ENCODE data around the gene THNSL1.
"Not testable (repeated sequence)": the region's sequence is repeated elsewhere in the genome, so short reads cannot be mapped to it uniquely, and the experiment has no call there.

Gene THNSL1, protein sequence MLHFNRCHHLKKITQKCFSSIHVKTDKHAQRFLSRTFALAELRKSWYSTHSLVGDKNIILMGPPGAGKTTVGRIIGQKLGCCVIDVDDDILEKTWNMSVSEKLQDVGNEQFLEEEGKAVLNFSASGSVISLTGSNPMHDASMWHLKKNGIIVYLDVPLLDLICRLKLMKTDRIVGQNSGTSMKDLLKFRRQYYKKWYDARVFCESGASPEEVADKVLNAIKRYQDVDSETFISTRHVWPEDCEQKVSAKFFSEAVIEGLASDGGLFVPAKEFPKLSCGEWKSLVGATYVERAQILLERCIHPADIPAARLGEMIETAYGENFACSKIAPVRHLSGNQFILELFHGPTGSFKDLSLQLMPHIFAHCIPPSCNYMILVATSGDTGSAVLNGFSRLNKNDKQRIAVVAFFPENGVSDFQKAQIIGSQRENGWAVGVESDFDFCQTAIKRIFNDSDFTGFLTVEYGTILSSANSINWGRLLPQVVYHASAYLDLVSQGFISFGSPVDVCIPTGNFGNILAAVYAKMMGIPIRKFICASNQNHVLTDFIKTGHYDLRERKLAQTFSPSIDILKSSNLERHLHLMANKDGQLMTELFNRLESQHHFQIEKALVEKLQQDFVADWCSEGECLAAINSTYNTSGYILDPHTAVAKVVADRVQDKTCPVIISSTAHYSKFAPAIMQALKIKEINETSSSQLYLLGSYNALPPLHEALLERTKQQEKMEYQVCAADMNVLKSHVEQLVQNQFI

DNA sequence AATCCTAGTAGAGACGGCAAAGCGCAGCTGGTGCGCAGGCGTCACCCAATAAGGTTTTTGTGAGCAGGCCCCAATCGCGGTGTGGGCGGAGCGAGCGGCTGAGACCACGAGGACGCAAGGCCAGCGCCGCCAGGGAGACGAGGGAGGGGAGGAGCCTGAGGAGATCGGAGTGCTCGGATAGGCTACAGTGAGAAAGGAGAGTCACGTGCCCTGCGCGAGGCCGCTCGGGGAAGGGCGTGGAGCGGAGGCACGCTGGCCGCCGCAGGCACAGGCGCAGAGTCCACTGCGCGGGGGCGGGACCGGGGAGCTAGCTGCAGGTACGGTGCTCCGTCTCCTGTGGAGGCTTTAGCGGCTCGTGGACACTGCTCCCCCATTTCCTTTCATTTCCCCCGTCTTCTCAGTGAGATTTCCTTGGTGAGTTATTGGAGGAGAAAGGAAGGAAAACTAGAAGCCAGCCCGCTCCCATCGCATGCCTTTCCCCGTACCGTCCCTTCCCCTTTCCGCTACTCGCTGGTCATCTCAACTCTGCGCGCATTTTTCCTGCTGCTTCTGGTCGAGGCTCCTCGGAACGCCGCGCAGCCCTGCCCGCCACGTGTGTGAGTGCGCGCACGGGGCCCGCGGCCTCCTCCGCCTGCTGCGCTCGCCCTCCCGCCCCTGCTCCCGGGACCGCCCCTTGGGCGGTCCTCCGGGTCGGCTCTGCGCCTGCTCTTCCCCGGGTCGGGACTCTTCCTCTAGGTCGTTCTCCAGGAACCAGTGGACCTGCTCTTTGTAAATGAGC, at the start of gene THNSL1:
Gene THNSL1, plus strand, starts transcription at position 237 of the 778 bp plus-strand sequence. CDS start 6,612 bp downstream, outside the sequence.
- DNase-seq, result peak; percentile 98 to 99

DNA sequence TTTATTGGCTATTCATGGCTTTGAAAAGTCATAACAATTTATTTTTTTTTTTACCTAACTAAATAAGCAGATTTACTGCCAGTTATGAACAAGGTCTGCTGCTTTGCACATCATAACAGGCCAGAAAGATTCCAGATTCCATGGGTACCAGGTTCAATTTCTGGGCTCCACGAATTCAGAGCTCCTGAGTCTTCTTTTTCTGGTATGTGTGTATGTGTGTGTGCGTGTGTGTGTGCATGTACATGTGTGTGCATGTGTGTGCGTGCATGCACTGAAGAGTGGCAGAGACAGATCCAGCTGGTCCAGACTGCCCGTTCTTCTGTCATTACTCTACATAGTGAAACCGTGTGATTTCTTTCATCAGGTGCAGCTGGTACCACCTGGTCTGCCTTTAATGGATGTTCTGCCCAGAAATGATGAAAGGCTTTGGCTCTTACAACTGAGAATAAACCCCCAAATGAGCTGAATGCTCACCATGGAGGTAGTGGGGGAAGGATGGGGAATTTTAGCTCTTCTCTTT, 49.4 kb upstream of the THNSL1 start:
- no peak for DNase-seq

DNA sequence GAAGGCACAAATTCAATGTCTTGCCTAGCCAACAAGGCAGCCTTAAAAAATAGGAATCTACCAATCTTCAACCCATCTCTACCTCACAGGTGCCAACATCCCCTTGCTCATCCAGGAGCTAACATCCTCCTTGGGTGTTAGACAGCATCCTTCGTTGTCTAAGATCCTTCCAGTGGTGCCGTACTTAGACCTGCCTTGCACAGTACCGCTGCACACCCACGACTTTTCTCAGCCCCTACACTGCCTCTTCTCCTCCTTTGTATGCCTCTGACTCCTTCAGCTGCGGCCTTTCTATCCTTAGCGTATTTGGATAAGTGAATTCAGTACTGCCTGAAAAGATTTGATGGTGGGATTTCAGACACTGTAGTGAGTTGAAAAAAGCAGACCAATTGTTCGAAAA, 48.1 kb upstream of the THNSL1 start:
- DNase-seq, result no peak

DNA sequence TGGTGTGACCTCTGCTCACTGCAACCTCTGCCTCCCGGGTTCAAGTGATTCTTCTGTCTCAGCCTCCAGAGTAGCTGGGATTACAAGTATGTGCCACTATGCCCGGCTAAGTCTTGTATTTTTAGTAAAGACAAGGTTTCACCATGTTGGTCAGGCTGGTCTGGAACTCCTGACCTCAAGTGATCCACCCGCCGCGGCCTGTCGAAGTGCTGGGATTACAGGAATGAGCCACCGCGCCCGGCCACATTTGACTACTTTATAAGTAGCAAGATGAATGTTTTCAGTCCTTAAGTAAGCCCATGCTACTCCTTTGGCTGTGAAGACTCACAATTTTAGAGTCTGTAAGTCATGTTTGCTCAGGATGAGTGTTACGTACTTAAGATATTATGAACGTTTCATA, 47.5 kb upstream of the THNSL1 start:
- not testable (repeated sequence) for DNase-seq

GRCh38 chr10:24969841-24970281, 46.6 kb upstream of the THNSL1 start:
- DNase-seq, result no peak

- no peak for DNase-seq
Observed at GRCh38 chr10:24971374-24971773, 45.0 kb upstream of the THNSL1 start.

DNA sequence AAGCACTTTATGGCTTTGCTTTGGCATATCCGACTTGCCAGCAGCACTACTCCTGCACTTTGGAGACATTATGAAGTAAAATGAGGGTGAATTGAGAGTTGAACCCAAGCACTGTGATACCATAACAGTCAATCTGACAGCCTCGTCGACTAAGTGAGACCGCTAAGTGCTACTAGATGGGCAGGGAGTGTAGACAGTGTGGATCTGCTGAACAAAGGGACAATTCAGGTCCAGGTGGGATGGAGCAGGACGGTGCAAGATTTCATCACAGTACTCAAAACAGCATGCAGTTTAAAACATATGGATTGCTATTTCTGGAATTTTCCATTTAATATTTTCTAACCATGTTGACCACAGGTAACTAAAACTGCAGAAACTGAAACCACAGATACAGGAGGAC, 43.2 kb upstream of the THNSL1 start:
- no peak for DNase-seq

GRCh38 chr10:24974976-24975375, 41.4 kb upstream of the THNSL1 start:
- DNase-seq, result no peak

DNA sequence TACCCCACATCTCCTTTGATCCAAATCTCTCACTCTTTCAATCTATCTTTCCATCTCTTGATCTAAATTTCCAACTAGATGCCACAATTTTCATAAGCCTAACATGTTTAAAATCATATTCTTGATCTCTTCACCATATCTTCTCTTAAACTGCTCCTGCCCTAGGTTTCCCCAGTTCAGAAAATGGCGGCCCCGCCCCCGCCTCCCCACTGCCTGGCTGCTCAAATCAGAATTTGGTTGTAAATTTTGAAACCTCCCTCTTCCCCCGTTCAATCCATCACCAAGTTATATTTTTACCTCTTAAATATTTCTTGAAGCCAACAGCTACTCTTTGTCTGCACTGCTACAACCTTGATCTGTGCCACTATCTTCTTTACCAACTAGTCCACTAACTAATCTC, 36.7 kb upstream of the THNSL1 start:
- DNase-seq, result no peak

- DNase-seq, result no peak
Observed at GRCh38 chr10:24981161-24981710, 35.2 kb upstream of the THNSL1 start.

- DNase-seq, result no peak
Observed at GRCh38 chr10:24982319-24983112, 33.9 kb upstream of the THNSL1 start.

DNA sequence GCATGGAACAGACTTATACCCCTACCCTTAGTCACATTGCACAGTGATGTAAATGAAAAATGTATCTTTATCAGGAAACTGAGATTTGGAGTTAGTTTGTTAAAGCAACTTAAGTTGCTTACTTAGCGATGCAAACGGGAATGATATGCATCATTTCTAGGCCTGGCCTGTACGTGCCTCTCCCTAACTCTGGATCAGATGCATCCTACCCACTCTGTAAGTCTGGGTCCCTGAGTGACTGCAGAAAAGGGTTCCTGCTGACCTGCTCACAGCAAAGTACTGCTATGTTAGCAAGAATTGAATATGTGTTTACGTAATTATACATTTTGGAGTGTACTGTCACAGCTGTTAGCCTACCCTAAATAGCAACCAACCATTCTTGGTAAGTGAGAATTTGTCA, 33.3 kb upstream of the THNSL1 start:
- no peak for DNase-seq

DNA sequence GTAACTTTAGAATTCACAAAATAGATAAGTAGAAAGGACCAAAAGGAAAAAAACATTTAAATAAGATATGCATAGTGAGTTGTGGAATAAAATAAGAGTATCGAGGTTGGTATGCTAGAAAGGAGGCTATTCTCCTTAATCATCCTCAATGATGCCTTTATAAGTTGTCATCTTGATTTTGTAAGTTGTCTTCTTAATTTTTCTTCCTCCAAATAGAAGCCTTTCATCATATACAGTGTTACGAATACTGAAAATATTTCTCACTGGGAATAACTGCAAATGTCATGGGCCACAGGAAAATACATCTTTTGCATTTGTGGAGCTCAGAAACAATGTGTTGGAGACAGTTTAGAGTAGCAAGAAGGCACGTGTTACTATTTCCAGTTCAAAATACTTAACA, 32.5 kb upstream of the THNSL1 start:
- no peak for DNase-seq

DNA sequence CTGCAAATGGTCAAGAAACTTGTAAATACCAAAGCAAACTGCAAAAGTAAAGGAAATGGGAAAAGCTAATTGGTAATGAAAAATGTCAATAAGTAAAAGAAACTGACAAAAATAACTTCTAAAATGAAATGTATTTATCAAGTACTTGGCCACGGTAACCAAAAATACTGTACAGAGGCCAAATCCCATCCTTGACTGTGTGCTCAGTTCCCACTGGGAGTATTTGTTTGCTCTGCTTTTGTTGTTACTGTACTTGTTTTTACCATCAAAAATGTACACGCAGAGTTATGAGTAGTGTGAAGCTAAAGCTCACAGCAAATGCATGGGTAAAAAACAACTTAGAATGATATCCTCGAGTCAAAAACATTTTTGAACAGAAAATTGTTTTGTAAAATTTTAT, 31.5 kb upstream of the THNSL1 start:
- no peak for DNase-seq

DNA sequence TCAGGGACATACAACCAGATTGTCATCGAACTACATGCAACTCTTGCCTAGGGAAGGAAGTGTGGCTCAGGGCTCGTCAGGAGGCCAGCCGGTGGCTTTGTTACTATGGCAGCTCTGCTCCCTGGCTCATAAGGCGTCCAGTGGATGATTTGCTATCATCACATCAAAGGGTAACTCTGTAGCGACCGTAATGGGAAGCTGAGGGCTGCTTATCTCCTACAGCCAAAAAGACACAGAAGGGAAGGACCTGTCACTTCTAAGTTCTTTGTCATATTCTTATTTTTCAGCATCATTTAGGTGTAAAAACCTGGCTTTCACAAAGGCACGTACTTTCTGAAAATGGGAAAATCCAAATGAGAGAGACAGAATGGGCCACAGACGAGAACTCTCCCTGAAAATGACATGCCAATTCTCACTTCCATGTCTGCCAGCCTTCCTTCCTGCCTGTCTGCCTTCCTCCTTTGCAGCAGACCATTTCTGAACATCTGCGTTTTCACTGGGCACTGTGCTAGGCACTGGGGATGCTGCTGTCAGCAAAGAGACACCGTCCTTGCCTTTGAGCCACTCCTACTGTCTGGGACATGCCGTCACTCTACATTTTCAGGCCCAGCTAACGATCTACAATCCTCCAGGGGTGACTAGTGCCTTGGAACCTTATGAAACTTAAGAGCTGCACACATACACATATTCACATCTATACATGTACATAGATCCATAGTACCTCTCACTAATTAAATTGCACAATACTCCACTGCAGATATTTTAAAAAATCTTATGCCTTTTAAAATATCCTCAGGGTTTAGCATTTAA, 27.4 kb upstream of the THNSL1 start:
- DNase-seq, result no peak

- no peak for DNase-seq
Observed at GRCh38 chr10:24989867-24990266, 26.5 kb upstream of the THNSL1 start.

DNA sequence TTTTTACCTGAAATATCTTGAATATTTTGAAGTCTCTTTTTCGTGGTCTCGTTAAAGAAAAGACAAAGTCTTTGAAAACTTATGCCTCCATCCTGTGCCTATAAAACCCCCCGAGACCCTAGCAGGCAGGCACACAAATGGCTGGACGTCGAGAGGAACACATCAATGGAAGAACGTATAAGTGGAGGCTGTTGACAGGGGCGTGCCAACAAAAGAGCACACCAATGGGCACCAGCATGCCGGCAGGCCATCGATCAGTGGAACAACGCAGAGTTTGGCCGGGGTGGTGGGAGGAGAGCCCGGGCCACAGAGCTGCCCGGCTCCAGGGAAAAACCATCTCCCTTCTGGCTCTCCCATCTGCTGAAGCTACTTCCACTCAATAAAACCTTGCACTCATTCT, 25.1 kb upstream of the THNSL1 start:
- no peak for DNase-seq

- no peak for DNase-seq
Observed at GRCh38 chr10:24992512-24993133, 23.8 kb upstream of the THNSL1 start.

GRCh38 chr10:24993237-24993958, 23.0 kb upstream of the THNSL1 start:
- DNase-seq, result no peak

DNA sequence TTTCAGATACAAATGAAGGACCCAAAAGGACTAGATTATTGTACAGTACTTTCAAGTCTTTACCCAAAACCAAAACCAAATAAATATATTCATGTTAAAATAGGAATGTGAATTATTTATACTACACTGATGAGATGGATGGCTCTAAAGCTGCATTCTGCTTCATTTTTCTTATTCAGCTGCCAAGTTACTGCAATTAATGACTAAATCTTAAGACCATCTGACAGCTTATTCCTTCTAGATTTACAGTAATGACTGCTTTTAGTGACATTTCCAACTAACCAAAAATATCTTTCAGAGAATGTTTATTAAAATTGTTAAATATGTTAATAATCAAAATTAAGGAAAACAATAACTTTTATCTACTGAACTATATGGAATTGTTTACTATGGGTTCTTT, 21.3 kb upstream of the THNSL1 start:
- DNase-seq, result no peak
